Measurements from ENCODE around the gene MMP26. TPM values are rescaled to one million over a fixed set of nuclear protein-coding genes. Genes with fewer than 3 reads are reported as not detected.
"Not testable (repeated sequence)": the region's sequence is repeated elsewhere in the genome, so short reads cannot be mapped to it uniquely, and the experiment has no call there.

The MMP26 gene
- total and polyA plus RNA-seq, 2 experiments from 2014 or later: not detected

DNA sequence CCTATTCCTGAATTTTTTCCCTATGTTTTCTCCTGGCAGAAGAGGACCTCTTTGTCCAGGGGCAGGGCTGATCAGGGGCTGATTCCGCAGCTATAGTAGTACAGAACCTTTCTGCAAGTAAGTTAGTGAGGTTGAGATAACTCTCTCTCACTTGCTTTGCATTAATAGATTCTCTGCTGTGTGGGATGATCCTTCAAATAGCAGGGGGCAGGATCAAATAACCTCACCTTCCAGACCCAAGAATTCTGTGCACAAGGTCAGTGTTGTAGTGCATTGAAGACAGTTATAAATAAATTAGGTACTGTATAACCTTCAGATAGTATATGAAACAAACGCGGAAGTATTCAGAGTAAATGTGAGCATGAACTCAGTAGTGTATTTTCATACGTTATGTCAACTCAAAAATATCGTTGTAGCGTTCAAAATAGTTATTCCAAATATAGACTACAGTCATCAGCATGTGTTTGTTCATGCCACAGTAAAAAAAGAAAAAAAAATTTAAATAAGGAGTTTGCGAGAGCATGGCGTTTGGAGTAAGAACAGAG, 278 bp downstream of the MMP26 start:
- no peak for DNase-seq
- TF ChIP-seq EZH2phosphoT487 (IDR thresholded peaks at IDR 0.05; ENCODE audit: insufficient read depth, low read depth) (no peak), EZH2 (IDR thresholded peaks at IDR 0.05; ENCODE audit: insufficient read depth, poor library complexity, severe bottlenecking) (no peak)
- no peaks in the 10 kb centered on the region for H3K27me3 ChIP-seq (replicated peaks; ENCODE audit: insufficient read depth)
- H3F3A ChIP-seq (ENCODE audit: insufficient read depth): no peaks in the 10 kb centered on the region
- no peak overlapping the region for H3K4me2 ChIP-seq (ENCODE audit: unreplicated experiment)
- H2AFZ ChIP-seq: no peak overlapping the region
- no peak overlapping the region for H3K9ac ChIP-seq
- no peaks in the 10 kb centered on the region for H4K20me1 ChIP-seq (ENCODE audit: insufficient read depth)
- no peaks in the 10 kb centered on the region for H3K4me1 ChIP-seq (ENCODE audit: insufficient read depth)
- no peaks in the 10 kb centered on the region for H3K79me2 ChIP-seq (ENCODE audit: insufficient read depth)
- H3K27ac ChIP-seq: no peak overlapping the region
- WGBS, 2 experiments (ENCODE audit: low coverage in 1 of 2, low lambda C conversion rate in 2 of 2, missing lambda C conversion rate in 2 of 2): 35 to 36% methylated on average over 8 of the region's 8 CpGs
- in situ Hi-C loops (cut with MboI): no loop called here
- H3K9me3 ChIP-seq (ENCODE audit: low read depth): no peaks in the 10 kb centered on the region
- H3K36me3 ChIP-seq (ENCODE audit: low read depth): no peaks in the 10 kb centered on the region
- no peak overlapping the region for H3K4me3 ChIP-seq
- H3K9me2 ChIP-seq (ENCODE audit: insufficient read depth): no peaks in the 10 kb centered on the region

- no peak overlapping the region for H3K9ac ChIP-seq
- in situ Hi-C loops (cut with MboI): no loop called here
- no peaks in the 10 kb centered on the region for H3K27me3 ChIP-seq (replicated peaks; ENCODE audit: insufficient read depth)
- 0 to 3% methylated on average over 1 of the region's 1 CpG for WGBS, 2 experiments (ENCODE audit: low coverage in 1 of 2, low lambda C conversion rate in 2 of 2, missing lambda C conversion rate in 2 of 2)
- peak; percentile 5 for DNase-seq
- H3F3A ChIP-seq (ENCODE audit: insufficient read depth): no peaks in the 10 kb centered on the region
- no peaks in the 10 kb centered on the region for H3K4me1 ChIP-seq (ENCODE audit: insufficient read depth)
- H3K79me2 ChIP-seq (ENCODE audit: insufficient read depth): no peaks in the 10 kb centered on the region
- no peaks in the 10 kb centered on the region for H3K9me3 ChIP-seq (ENCODE audit: low read depth)
- TF ChIP-seq EZH2phosphoT487 (IDR thresholded peaks at IDR 0.05; ENCODE audit: insufficient read depth, low read depth) (no peak), EZH2 (IDR thresholded peaks at IDR 0.05; ENCODE audit: insufficient read depth, poor library complexity, severe bottlenecking) (no peak)
- H3K27ac ChIP-seq: no peak overlapping the region
- H2AFZ ChIP-seq: no peak overlapping the region
- H3K4me3 ChIP-seq: no peak overlapping the region
- no peaks in the 10 kb centered on the region for H3K36me3 ChIP-seq (ENCODE audit: low read depth)
- H3K9me2 ChIP-seq (ENCODE audit: insufficient read depth): no peaks in the 10 kb centered on the region
- H4K20me1 ChIP-seq (ENCODE audit: insufficient read depth): no peaks in the 10 kb centered on the region
- no peak overlapping the region for H3K4me2 ChIP-seq (ENCODE audit: unreplicated experiment)
Observed at GRCh38 chr11:4713241-4713640, 8.7 kb downstream of the MMP26 start.

- in situ Hi-C loops (cut with MboI): no loop called here
- 35 to 36% methylated on average over 5 of the region's 5 CpGs for WGBS, 2 experiments (ENCODE audit: low coverage in 1 of 2, low lambda C conversion rate in 2 of 2, missing lambda C conversion rate in 2 of 2)
- no peak overlapping the region for H2AFZ ChIP-seq
Observed at GRCh38 chr11:4714300-4714699, 9.7 kb downstream of the MMP26 start.

GRCh38 chr11:4722616-4723534, 18.3 kb downstream of the MMP26 start:
- H3K4me3 ChIP-seq; H3K27ac ChIP-seq; H3K79me2 ChIP-seq (ENCODE audit: insufficient read depth); H3K9me2 ChIP-seq (ENCODE audit: insufficient read depth); H3K9ac ChIP-seq; H3K36me3 ChIP-seq (ENCODE audit: low read depth); H3K9me3 ChIP-seq (ENCODE audit: low read depth); H3F3A ChIP-seq (ENCODE audit: insufficient read depth); H3K27me3 ChIP-seq (replicated peaks; ENCODE audit: insufficient read depth); H3K4me2 ChIP-seq (ENCODE audit: unreplicated experiment); H2AFZ ChIP-seq; DNase-seq; H3K4me1 ChIP-seq (ENCODE audit: insufficient read depth); H4K20me1 ChIP-seq (ENCODE audit: insufficient read depth); in situ Hi-C loops (cut with MboI): not testable (repeated sequence)
- 54 to 55% methylated on average over 33 of the region's 33 CpGs for WGBS, 2 experiments (ENCODE audit: low coverage in 1 of 2, low lambda C conversion rate in 2 of 2, missing lambda C conversion rate in 2 of 2)

More at GRCh38 chr11:4714300-4714699, 9.7 kb downstream of the MMP26 start:
- Histone ChIP-seq H3K9ac (no peak overlapping the region), H3K27me3 (replicated peaks; ENCODE audit: insufficient read depth) (no peaks in the 10 kb centered on the region), H3K9me2 (ENCODE audit: insufficient read depth) (no peaks in the 10 kb centered on the region), H3F3A (ENCODE audit: insufficient read depth) (no peaks in the 10 kb centered on the region), H3K4me1 (ENCODE audit: insufficient read depth) (no peaks in the 10 kb centered on the region), H3K4me2 (ENCODE audit: unreplicated experiment) (no peak overlapping the region), H3K4me3 (no peak overlapping the region), H3K36me3 (ENCODE audit: low read depth) (no peaks in the 10 kb centered on the region), H3K27ac (no peak overlapping the region), H3K9me3 (ENCODE audit: low read depth) (no peaks in the 10 kb centered on the region), H4K20me1 (ENCODE audit: insufficient read depth) (no peaks in the 10 kb centered on the region), H3K79me2 (ENCODE audit: insufficient read depth) (no peaks in the 10 kb centered on the region)
- TF ChIP-seq EZH2 (IDR thresholded peaks at IDR 0.05; ENCODE audit: insufficient read depth, poor library complexity, severe bottlenecking) (no peak), EZH2phosphoT487 (IDR thresholded peaks at IDR 0.05; ENCODE audit: insufficient read depth, low read depth) (no peak)
- DNase-seq: no peak

Measured in GM23248 (cell line).